ENCODE results near the gene ZNF879.

ZNF879 gene

GRCh38 chr5:179060116-179061008 lies 36.8 kb downstream of the ZNF879 start, which contains the start of gene ZNF354C:
Gene ZNF354C (plus strand): TSS chr5:179060373. CDS start chr5:179062069, 1,696 bp downstream.
- peak within 1 kb of the TSS; percentile 97 for H2AFZ ChIP-seq (ENCODE audit: low read length)
- peak within 1 kb of the TSS; percentile 48 for H2AK5ac ChIP-seq (ENCODE audit: low read depth, low read length)
- H3K18ac ChIP-seq (ENCODE audit: low read length): peak within 1 kb of the TSS; percentile 86
- H2BK5ac ChIP-seq (ENCODE audit: low read length): no peak within 1 kb of the TSS
- H2BK12ac ChIP-seq (ENCODE audit: low read length): no peak within 1 kb of the TSS
- H2BK15ac ChIP-seq (ENCODE audit: low read length): no peak within 1 kb of the TSS
- H3K4me1 ChIP-seq (ENCODE audit: control insufficient read depth in 2 of 2, insufficient read depth in 1 of 2, low read depth in 1 of 2, low read length in 2 of 2): peaks cover 0 to 7% of the 10 kb centered on the region in 2 donors
- peak; percentile 68 for DNase-seq (ENCODE audit: low spot score)
- H3K9ac ChIP-seq (ENCODE audit: low read depth, low read length, poor library complexity): peak within 1 kb of the TSS; percentile 76
- no peak within 1 kb of the TSS for H3K27ac ChIP-seq (replicated peaks; ENCODE audit: low read length)
- H4K8ac ChIP-seq (ENCODE audit: low read depth, low read length): no peak within 1 kb of the TSS
- no peaks in the 10 kb centered on the region for H3K27me3 ChIP-seq (ENCODE audit: control insufficient read depth in 3 of 3, insufficient read depth in 3 of 3, low read depth in 1 of 3, low read length in 3 of 3)
- H3K36me3 ChIP-seq (replicated peaks in 1 of 2; ENCODE audit: control insufficient read depth in 2 of 2, insufficient read depth in 2 of 2, low read length in 2 of 2): peaks cover 4 to 40% of the 10 kb centered on the region in 2 donors
- H3K79me1 ChIP-seq (ENCODE audit: low read depth, low read length): no peaks in the 10 kb centered on the region
- peak within 1 kb of the TSS; percentile 24 for H2BK120ac ChIP-seq (ENCODE audit: low read depth, low read length)
- peak within 1 kb of the TSS; percentile 58 for H3K23ac ChIP-seq (ENCODE audit: low read depth, low read length, poor library complexity)
- no peak within 1 kb of the TSS for H3K4ac ChIP-seq (ENCODE audit: low read length)
- WGBS, 2 donors (ENCODE audit: extremely low coverage in 2 of 2, insufficient read length in 2 of 2, insufficient replicate concordance in 1 of 2): no CpG with 5 or more reads among the region's 81 CpGs
- H3K4me3 ChIP-seq (ENCODE audit: low read length in 2 of 2): peak within 1 kb of the TSS; percentile 87 to 88
- H3K4me2 ChIP-seq (ENCODE audit: insufficient read depth, low read length, poor library complexity, severe bottlenecking): peak within 1 kb of the TSS; percentile 65
- peaks cover 26 to 57% of the 10 kb centered on the region in 2 donors for H3K9me3 ChIP-seq (replicated peaks in 1 of 2; ENCODE audit: control insufficient read depth in 2 of 2, insufficient read depth in 1 of 2, low read depth in 1 of 2, low read length in 2 of 2)
- H3K14ac ChIP-seq (ENCODE audit: low read length): no peak within 1 kb of the TSS
- H4K91ac ChIP-seq (ENCODE audit: low read depth, low read length, poor library complexity): no peak within 1 kb of the TSS

- Histone ChIP-seq H3K36me3 (replicated peaks in 1 of 2; ENCODE audit: control insufficient read depth in 2 of 2, insufficient read depth in 2 of 2, low read length in 2 of 2) (peaks cover 6 to 46% of the 10 kb centered on the region in 2 donors), H3K79me1 (ENCODE audit: low read depth, low read length) (no peaks in the 10 kb centered on the region), H2BK5ac (ENCODE audit: low read length) (no peak overlapping the region), H4K8ac (ENCODE audit: low read depth, low read length) (no peak overlapping the region), H3K9ac (ENCODE audit: low read depth, low read length, poor library complexity) (no peak overlapping the region), H2BK120ac (ENCODE audit: low read depth, low read length) (no peak overlapping the region), H3K18ac (ENCODE audit: low read length) (no peak overlapping the region), H2AFZ (ENCODE audit: low read length) (peak overlapping the region; percentile 97), H2BK15ac (ENCODE audit: low read length) (no peak overlapping the region), H3K14ac (ENCODE audit: low read length) (no peak overlapping the region), H3K4me1 (ENCODE audit: control insufficient read depth in 2 of 2, insufficient read depth in 1 of 2, low read depth in 1 of 2, low read length in 2 of 2) (peaks cover 0 to 4% of the 10 kb centered on the region in 2 donors), H3K23ac (ENCODE audit: low read depth, low read length, poor library complexity) (peak overlapping the region; percentile 58), H3K9me3 (replicated peaks in 1 of 2; ENCODE audit: control insufficient read depth in 2 of 2, insufficient read depth in 1 of 2, low read depth in 1 of 2, low read length in 2 of 2) (peaks cover 28 to 63% of the 10 kb centered on the region in 2 donors), H3K4me3 (ENCODE audit: low read length in 2 of 2) (peak overlapping the region; percentile 87 to 88), H2BK12ac (ENCODE audit: low read length) (no peak overlapping the region), H4K91ac (ENCODE audit: low read depth, low read length, poor library complexity) (no peak overlapping the region), H3K27me3 (ENCODE audit: control insufficient read depth in 3 of 3, insufficient read depth in 3 of 3, low read depth in 1 of 3, low read length in 3 of 3) (no peaks in the 10 kb centered on the region), H2AK5ac (ENCODE audit: low read depth, low read length) (peak overlapping the region; percentile 48), H3K27ac (replicated peaks; ENCODE audit: low read length) (no peak overlapping the region), H3K4ac (ENCODE audit: low read length) (no peak overlapping the region), H3K4me2 (ENCODE audit: insufficient read depth, low read length, poor library complexity, severe bottlenecking) (peak overlapping the region; percentile 65)
- DNase-seq (ENCODE audit: low spot score): no peak
- WGBS, 2 donors (ENCODE audit: extremely low coverage in 2 of 2, insufficient read length in 2 of 2, insufficient replicate concordance in 1 of 2): no CpG with 5 or more reads among the region's 19 CpGs
Measured at GRCh38 chr5:179061025-179061424, 37.4 kb downstream of the ZNF879 start.

GRCh38 chr5:179065703-179066102 lies 42.1 kb downstream of the ZNF879 start:
- Histone ChIP-seq H3K9me3 (replicated peaks in 1 of 2; ENCODE audit: control insufficient read depth in 2 of 2, insufficient read depth in 1 of 2, low read depth in 1 of 2, low read length in 2 of 2) (peaks cover 38 to 92% of the 10 kb centered on the region in 2 donors), H3K14ac (ENCODE audit: low read length) (no peak overlapping the region), H3K36me3 (replicated peaks in 1 of 2; ENCODE audit: control insufficient read depth in 2 of 2, insufficient read depth in 2 of 2, low read length in 2 of 2) (peaks cover 13 to 88% of the 10 kb centered on the region in 2 donors), H3K9ac (ENCODE audit: low read depth, low read length, poor library complexity) (no peak overlapping the region), H3K79me1 (ENCODE audit: low read depth, low read length) (no peaks in the 10 kb centered on the region), H2BK120ac (ENCODE audit: low read depth, low read length) (no peak overlapping the region), H2BK12ac (ENCODE audit: low read length) (no peak overlapping the region), H3K23ac (ENCODE audit: low read depth, low read length, poor library complexity) (no peak overlapping the region), H2AK5ac (ENCODE audit: low read depth, low read length) (no peak overlapping the region), H3K4me1 (ENCODE audit: control insufficient read depth in 2 of 2, insufficient read depth in 1 of 2, low read depth in 1 of 2, low read length in 2 of 2) (peaks cover 0 to 3% of the 10 kb centered on the region in 2 donors), H4K91ac (ENCODE audit: low read depth, low read length, poor library complexity) (no peak overlapping the region), H3K4ac (ENCODE audit: low read length) (no peak overlapping the region), H2AFZ (ENCODE audit: low read length) (no peak overlapping the region), H4K8ac (ENCODE audit: low read depth, low read length) (no peak overlapping the region), H3K4me3 (ENCODE audit: low read length in 2 of 2) (no peak overlapping the region), H3K4me2 (ENCODE audit: insufficient read depth, low read length, poor library complexity, severe bottlenecking) (no peak overlapping the region), H3K27me3 (ENCODE audit: control insufficient read depth in 3 of 3, insufficient read depth in 3 of 3, low read depth in 1 of 3, low read length in 3 of 3) (no peaks in the 10 kb centered on the region), H3K27ac (replicated peaks; ENCODE audit: low read length) (no peak overlapping the region), H2BK5ac (ENCODE audit: low read length) (no peak overlapping the region), H3K18ac (ENCODE audit: low read length) (no peak overlapping the region), H2BK15ac (ENCODE audit: low read length) (no peak overlapping the region)
- no CpG with 5 or more reads among the region's 6 CpGs for WGBS, 2 donors (ENCODE audit: extremely low coverage in 2 of 2, insufficient read length in 2 of 2, insufficient replicate concordance in 1 of 2)
- no peak for DNase-seq (ENCODE audit: low spot score)
